ENCODE data around the gene PLD1.

Gene PLD1

GRCh38 chr3:171850320-171850959 is 40.2 kb upstream of the PLD1 start:
- Histone ChIP-seq H3K27ac (no peak overlapping the region), H3K27me3 (ENCODE audit: insufficient read depth, low read depth, severe bottlenecking) (no peaks in the 10 kb centered on the region), H3K9me3 (ENCODE audit: severe bottlenecking) (peaks cover 11% of the 10 kb centered on the region), H3K36me3 (no peaks in the 10 kb centered on the region), H3K4me3 (ENCODE audit: low read depth, low read length) (no peak overlapping the region)
- no peak for DNase-seq
- no peak for TF ChIP-seq CTCF (IDR thresholded peaks at IDR 0.05; ENCODE audit: low read depth, low read length)

- no peak overlapping the region for H3K4me3 ChIP-seq (ENCODE audit: low read depth, low read length)
These were observed 39.5 kb upstream of the PLD1 start for GRCh38 chr3:171849617-171850319.

GRCh38 chr3:171847595-171848259 is 37.4 kb upstream of the PLD1 start:
- no peaks in the 10 kb centered on the region for H3K9me3 ChIP-seq (ENCODE audit: severe bottlenecking)
- no peaks in the 10 kb centered on the region for H3K27me3 ChIP-seq (ENCODE audit: insufficient read depth, low read depth, severe bottlenecking)
- no peak for TF ChIP-seq CTCF (IDR thresholded peaks at IDR 0.05; ENCODE audit: low read depth, low read length)
- no peak for DNase-seq
- no peak overlapping the region for H3K27ac ChIP-seq
- H3K36me3 ChIP-seq, result no peaks in the 10 kb centered on the region
- no peak overlapping the region for H3K4me3 ChIP-seq (ENCODE audit: low read depth, low read length)

More at GRCh38 chr3:171849617-171850319, 39.5 kb upstream of the PLD1 start:
- Histone ChIP-seq H3K27me3 (ENCODE audit: insufficient read depth, low read depth, severe bottlenecking) (no peaks in the 10 kb centered on the region), H3K9me3 (ENCODE audit: severe bottlenecking) (peaks cover 11% of the 10 kb centered on the region), H3K36me3 (no peaks in the 10 kb centered on the region), H3K27ac (no peak overlapping the region)
- no peak for TF ChIP-seq CTCF (IDR thresholded peaks at IDR 0.05; ENCODE audit: low read depth, low read length)
- DNase-seq, result no peak

- no peaks in the 10 kb centered on the region for H3K27me3 ChIP-seq (ENCODE audit: insufficient read depth, low read depth, severe bottlenecking)
- H3K4me3 ChIP-seq (ENCODE audit: low read depth, low read length), result no peak overlapping the region
- no peak overlapping the region for H3K27ac ChIP-seq
- no peaks in the 10 kb centered on the region for H3K36me3 ChIP-seq
- H3K9me3 ChIP-seq (ENCODE audit: severe bottlenecking), result no peaks in the 10 kb centered on the region
- no peak for TF ChIP-seq CTCF (IDR thresholded peaks at IDR 0.05; ENCODE audit: low read depth, low read length)
- DNase-seq, result no peak
These were observed 36.9 kb upstream of the PLD1 start for GRCh38 chr3:171847133-171847532.

GRCh38 chr3:171846597-171846996 is 36.3 kb upstream of the PLD1 start:
- Histone ChIP-seq H3K27me3 (ENCODE audit: insufficient read depth, low read depth, severe bottlenecking) (no peaks in the 10 kb centered on the region), H3K27ac (no peak overlapping the region), H3K36me3 (no peaks in the 10 kb centered on the region), H3K4me3 (ENCODE audit: low read depth, low read length) (no peak overlapping the region), H3K9me3 (ENCODE audit: severe bottlenecking) (no peaks in the 10 kb centered on the region)
- no peak for TF ChIP-seq CTCF (IDR thresholded peaks at IDR 0.05; ENCODE audit: low read depth, low read length)
- no peak for DNase-seq

Measured in WERI-Rb-1 (cell line).